CD4-positive, alpha-beta T cell treated with Interleukin-4 for 1 hour (primary cell): ENCODE results near the gene SASS6.
A peak's percentile ranks its signal among the peaks of the same experiment; 100 is the strongest.

Source experiments
- DNase-seq, 2 donors: peaks; one replicate each; pipeline ENCODE4 v3.0.0-alpha.2; 2020 to 2022

Gene SASS6

GRCh38 chr1:100107696-100108095 lies 25.0 kb downstream of the SASS6 start:
- DNase-seq = no peak

GRCh38 chr1:100101564-100101963 lies 31.2 kb downstream of the SASS6 start:
- no peak for DNase-seq

- DNase-seq = no peak
Observed at GRCh38 chr1:100100202-100100601, 32.5 kb downstream of the SASS6 start.

- no peak for DNase-seq
Observed at GRCh38 chr1:100090471-100090870, 42.3 kb downstream of the SASS6 start.

GRCh38 chr1:100089082-100089481 lies 43.6 kb downstream of the SASS6 start:
- DNase-seq = no peak

GRCh38 chr1:100087396-100087795 lies 45.3 kb downstream of the SASS6 start:
- no peak for DNase-seq

GRCh38 chr1:100080331-100080730 lies 52.4 kb downstream of the SASS6 start:
- DNase-seq = no peak

- no peak for DNase-seq
Observed at GRCh38 chr1:100077531-100077930, 55.2 kb downstream of the SASS6 start.

- DNase-seq = no peak
Observed at GRCh38 chr1:100076744-100077143, 56.0 kb downstream of the SASS6 start.

- no peak for DNase-seq
Observed at GRCh38 chr1:100076319-100076718, 56.4 kb downstream of the SASS6 start.

- DNase-seq = no peak
Observed at GRCh38 chr1:100075773-100076172, 57.0 kb downstream of the SASS6 start.

GRCh38 chr1:100074604-100075395 lies 57.9 kb downstream of the SASS6 start:
- no peak for DNase-seq

GRCh38 chr1:100073531-100073930 lies 59.2 kb downstream of the SASS6 start:
- no peak for DNase-seq

- DNase-seq = no peak
Observed at GRCh38 chr1:100070201-100070939, 62.4 kb downstream of the SASS6 start.

GRCh38 chr1:100065969-100066227 lies 66.8 kb downstream of the SASS6 start:
- no peak for DNase-seq

GRCh38 chr1:100065183-100065968 lies 67.4 kb downstream of the SASS6 start:
- DNase-seq = no peak

- no peak for DNase-seq
Observed at GRCh38 chr1:100061681-100062080, 71.0 kb downstream of the SASS6 start.

- DNase-seq = no peak
Observed at GRCh38 chr1:100053727-100054126, 79.0 kb downstream of the SASS6 start.

GRCh38 chr1:100053119-100053518 lies 79.6 kb downstream of the SASS6 start:
- no peak for DNase-seq

GRCh38 chr1:100051893-100052292 lies 80.8 kb downstream of the SASS6 start:
- DNase-seq = no peak

GRCh38 chr1:100051401-100051800 lies 81.3 kb downstream of the SASS6 start:
- DNase-seq = no peak

GRCh38 chr1:100050139-100050538 lies 82.6 kb downstream of the SASS6 start:
- no peak for DNase-seq

- DNase-seq = peak in 1 of 2 donors; percentile 18
Observed at GRCh38 chr1:100047235-100047708, 85.5 kb downstream of the SASS6 start.

- no peak for DNase-seq
Observed at GRCh38 chr1:100045206-100045605, 87.5 kb downstream of the SASS6 start.
